ENCODE results near the gene ZNF326. TPM values are rescaled to one million over a fixed set of nuclear protein-coding genes. Genes with fewer than 3 reads are reported as not detected.

Gene ZNF326
- total and polyA plus RNA-seq, 10 of the 15 experiments (the other 5 are each of a cell fraction or from before 2014, with no cell fraction given): 7.1 to 29.4 (median 21.9) TPM

DNA sequence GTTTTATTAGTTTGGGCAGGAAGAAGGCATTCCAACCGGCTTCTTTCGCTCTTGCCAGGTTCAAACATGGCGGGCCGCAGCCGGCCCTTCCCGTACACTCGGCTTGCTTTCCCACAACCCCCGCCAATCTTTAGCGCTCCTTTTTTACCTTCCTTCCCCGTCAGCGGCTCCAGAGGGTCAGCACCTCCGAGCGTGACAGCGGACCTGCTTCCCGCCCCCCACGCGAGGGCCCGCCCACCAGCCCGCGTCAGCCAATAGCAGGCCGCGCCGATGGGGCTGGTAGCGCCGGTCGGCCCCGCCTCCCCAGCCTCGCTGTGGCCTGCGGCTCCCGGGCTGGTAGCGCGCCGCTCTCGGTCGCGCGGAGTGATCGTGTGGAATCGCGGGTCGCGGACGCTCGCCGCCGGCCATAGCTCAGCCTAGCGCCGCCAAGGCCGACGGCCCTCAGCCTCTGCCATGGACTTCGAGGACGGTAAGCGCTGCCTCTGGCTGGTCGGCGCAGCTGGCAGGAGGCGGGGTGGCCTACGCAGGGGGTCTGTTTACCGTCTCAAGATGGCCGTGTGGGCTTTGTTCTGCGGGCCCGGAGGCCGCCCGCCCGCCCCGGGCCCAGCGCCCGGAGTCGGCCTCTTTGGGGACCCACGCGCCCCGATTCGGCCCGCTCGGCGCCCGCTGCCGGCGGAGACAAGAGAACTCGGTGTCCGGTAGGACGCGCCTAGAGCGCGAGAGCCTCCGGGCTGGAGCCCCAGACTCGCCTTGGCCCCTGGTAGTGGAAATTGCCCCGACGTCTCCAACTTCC lies at the start of gene ZNF326 (continued):
- no peak for TF ChIP-seq WRNIP1 (IDR thresholded peaks at IDR 0.05; ENCODE audit: borderline replicate concordance, low read depth, low read length)
- no peak for TF ChIP-seq RBBP5 (conservative IDR thresholded peaks at IDR 0.05)
- no peak for TF ChIP-seq ATF7 (IDR thresholded peaks at IDR 0.05; ENCODE audit: low read depth)
- TF ChIP-seq FOXM1 (IDR thresholded peaks at IDR 0.05; ENCODE audit: low read depth, low read length): no peak
- TF ChIP-seq, protein P1, sequence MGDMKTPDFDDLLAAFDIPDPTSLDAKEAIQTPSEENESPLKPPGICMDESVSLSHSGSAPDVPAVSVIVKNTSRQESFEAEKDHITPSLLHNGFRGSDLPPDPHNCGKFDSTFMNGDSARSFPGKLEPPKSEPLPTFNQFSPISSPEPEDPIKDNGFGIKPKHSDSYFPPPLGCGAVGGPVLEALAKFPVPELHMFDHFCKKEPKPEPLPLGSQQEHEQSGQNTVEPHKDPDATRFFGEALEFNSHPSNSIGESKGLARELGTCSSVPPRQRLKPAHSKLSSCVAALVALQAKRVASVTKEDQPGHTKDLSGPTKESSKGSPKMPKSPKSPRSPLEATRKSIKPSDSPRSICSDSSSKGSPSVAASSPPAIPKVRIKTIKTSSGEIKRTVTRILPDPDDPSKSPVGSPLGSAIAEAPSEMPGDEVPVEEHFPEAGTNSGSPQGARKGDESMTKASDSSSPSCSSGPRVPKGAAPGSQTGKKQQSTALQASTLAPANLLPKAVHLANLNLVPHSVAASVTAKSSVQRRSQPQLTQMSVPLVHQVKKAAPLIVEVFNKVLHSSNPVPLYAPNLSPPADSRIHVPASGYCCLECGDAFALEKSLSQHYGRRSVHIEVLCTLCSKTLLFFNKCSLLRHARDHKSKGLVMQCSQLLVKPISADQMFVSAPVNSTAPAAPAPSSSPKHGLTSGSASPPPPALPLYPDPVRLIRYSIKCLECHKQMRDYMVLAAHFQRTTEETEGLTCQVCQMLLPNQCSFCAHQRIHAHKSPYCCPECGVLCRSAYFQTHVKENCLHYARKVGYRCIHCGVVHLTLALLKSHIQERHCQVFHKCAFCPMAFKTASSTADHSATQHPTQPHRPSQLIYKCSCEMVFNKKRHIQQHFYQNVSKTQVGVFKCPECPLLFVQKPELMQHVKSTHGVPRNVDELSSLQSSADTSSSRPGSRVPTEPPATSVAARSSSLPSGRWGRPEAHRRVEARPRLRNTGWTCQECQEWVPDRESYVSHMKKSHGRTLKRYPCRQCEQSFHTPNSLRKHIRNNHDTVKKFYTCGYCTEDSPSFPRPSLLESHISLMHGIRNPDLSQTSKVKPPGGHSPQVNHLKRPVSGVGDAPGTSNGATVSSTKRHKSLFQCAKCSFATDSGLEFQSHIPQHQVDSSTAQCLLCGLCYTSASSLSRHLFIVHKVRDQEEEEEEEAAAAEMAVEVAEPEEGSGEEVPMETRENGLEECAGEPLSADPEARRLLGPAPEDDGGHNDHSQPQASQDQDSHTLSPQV (IDR thresholded peaks at IDR 0.05): 0 out of 2 replicates have a peak, but pooled peaks have one; percentile 35
- TF ChIP-seq ZNF274 (IDR thresholded peaks at IDR 0.05; ENCODE audit: insufficient read depth, insufficient read length): no peak
- peak; percentile 82 for TF ChIP-seq DPF2 (IDR thresholded peaks at IDR 0.05)
- TF ChIP-seq PAX5 (IDR thresholded peaks at IDR 0.05; ENCODE audit: borderline replicate concordance, low read depth, low read length): peak; percentile 14; the same call in 1 of the 2 replicates
- TF ChIP-seq RELA (IDR thresholded peaks at IDR 0.05; ENCODE audit: borderline replicate concordance, partially characterized antibody): peak; percentile 76
- peak; percentile 85; the same call in 1 of the 2 replicates for TF ChIP-seq CHD2 (IDR thresholded peaks at IDR 0.05; ENCODE audit: borderline replicate concordance, low read depth, low read length)
- TF ChIP-seq, protein P2, sequence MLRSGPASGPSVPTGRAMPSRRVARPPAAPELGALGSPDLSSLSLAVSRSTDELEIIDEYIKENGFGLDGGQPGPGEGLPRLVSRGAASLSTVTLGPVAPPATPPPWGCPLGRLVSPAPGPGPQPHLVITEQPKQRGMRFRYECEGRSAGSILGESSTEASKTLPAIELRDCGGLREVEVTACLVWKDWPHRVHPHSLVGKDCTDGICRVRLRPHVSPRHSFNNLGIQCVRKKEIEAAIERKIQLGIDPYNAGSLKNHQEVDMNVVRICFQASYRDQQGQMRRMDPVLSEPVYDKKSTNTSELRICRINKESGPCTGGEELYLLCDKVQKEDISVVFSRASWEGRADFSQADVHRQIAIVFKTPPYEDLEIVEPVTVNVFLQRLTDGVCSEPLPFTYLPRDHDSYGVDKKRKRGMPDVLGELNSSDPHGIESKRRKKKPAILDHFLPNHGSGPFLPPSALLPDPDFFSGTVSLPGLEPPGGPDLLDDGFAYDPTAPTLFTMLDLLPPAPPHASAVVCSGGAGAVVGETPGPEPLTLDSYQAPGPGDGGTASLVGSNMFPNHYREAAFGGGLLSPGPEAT (IDR thresholded peaks at IDR 0.05; ENCODE audit: low read depth): no peak
- peak; percentile 89 for TF ChIP-seq POLR2AphosphoS5 (IDR thresholded peaks at IDR 0.05; ENCODE audit: low read length)
- peak; percentile 74; the same call in 1 of the 2 replicates for TF ChIP-seq SMAD5 (IDR thresholded peaks at IDR 0.05; ENCODE audit: low read depth)
- peak; percentile 91 for TF ChIP-seq LARP7 (IDR thresholded peaks at IDR 0.05)
- no peak for TF ChIP-seq CBX3 (IDR thresholded peaks at IDR 0.05; ENCODE audit: borderline replicate concordance, low read depth)
- no peak for TF ChIP-seq GABPA (IDR thresholded peaks at IDR 0.05; ENCODE audit: low read depth)
- TF ChIP-seq, protein P3, sequence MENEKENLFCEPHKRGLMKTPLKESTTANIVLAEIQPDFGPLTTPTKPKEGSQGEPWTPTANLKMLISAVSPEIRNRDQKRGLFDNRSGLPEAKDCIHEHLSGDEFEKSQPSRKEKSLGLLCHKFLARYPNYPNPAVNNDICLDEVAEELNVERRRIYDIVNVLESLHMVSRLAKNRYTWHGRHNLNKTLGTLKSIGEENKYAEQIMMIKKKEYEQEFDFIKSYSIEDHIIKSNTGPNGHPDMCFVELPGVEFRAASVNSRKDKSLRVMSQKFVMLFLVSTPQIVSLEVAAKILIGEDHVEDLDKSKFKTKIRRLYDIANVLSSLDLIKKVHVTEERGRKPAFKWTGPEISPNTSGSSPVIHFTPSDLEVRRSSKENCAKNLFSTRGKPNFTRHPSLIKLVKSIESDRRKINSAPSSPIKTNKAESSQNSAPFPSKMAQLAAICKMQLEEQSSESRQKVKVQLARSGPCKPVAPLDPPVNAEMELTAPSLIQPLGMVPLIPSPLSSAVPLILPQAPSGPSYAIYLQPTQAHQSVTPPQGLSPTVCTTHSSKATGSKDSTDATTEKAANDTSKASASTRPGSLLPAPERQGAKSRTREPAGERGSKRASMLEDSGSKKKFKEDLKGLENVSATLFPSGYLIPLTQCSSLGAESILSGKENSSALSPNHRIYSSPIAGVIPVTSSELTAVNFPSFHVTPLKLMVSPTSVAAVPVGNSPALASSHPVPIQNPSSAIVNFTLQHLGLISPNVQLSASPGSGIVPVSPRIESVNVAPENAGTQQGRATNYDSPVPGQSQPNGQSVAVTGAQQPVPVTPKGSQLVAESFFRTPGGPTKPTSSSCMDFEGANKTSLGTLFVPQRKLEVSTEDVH (IDR thresholded peaks at IDR 0.05; ENCODE audit: low read depth, partially characterized antibody): no peak
- no peak for TF ChIP-seq TAF1 (IDR thresholded peaks at IDR 0.05; ENCODE audit: borderline replicate concordance, low read depth, low read length)
- TF ChIP-seq SPI1 (IDR thresholded peaks at IDR 0.05; ENCODE audit: borderline replicate concordance, insufficient read depth, low read depth, low read length): no peak
- TF ChIP-seq, protein P4, sequence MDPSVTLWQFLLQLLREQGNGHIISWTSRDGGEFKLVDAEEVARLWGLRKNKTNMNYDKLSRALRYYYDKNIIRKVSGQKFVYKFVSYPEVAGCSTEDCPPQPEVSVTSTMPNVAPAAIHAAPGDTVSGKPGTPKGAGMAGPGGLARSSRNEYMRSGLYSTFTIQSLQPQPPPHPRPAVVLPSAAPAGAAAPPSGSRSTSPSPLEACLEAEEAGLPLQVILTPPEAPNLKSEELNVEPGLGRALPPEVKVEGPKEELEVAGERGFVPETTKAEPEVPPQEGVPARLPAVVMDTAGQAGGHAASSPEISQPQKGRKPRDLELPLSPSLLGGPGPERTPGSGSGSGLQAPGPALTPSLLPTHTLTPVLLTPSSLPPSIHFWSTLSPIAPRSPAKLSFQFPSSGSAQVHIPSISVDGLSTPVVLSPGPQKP (IDR thresholded peaks at IDR 0.05; ENCODE audit: low read depth, low read length): no peak
- no peak for TF ChIP-seq RFX5 (IDR thresholded peaks at IDR 0.05; ENCODE audit: low read depth, low read length)
- TF ChIP-seq HCFC1 (IDR thresholded peaks at IDR 0.05; ENCODE audit: low read length): peak; percentile 26; the same call in 1 of the 2 replicates
